Gastroesophageal sphincter (tissue), 3 donors: ENCODE measurements around the gene ALOXE3.

Source experiments
- POLR2AphosphoS5 ChIP-seq: sonication (generic); formaldehyde crosslinking; IDR thresholded peaks from one replicate; pipeline ENCODE4 v1.6.1; 2017; ENCODE audit warnings: antibody characterized with exemption
- TF ChIP-seq, protein P1 (sequence below), 4 experiments: fragments of 200-600 bp in 2 of 4; fragments of 450-650 bp in 2 of 4; sonication (generic) in 1 of 4; IDR thresholded peaks; one replicate each; pipeline ENCODE4 v1.5.1; 2017 to 2019; ENCODE audit warnings: antibody characterized with exemption in 4 of 4, mild to moderate bottlenecking in 2 of 4, moderate library complexity in 2 of 4

- peak; percentile 35 for TF ChIP-seq POLR2AphosphoS5
- TF ChIP-seq, protein P1, sequence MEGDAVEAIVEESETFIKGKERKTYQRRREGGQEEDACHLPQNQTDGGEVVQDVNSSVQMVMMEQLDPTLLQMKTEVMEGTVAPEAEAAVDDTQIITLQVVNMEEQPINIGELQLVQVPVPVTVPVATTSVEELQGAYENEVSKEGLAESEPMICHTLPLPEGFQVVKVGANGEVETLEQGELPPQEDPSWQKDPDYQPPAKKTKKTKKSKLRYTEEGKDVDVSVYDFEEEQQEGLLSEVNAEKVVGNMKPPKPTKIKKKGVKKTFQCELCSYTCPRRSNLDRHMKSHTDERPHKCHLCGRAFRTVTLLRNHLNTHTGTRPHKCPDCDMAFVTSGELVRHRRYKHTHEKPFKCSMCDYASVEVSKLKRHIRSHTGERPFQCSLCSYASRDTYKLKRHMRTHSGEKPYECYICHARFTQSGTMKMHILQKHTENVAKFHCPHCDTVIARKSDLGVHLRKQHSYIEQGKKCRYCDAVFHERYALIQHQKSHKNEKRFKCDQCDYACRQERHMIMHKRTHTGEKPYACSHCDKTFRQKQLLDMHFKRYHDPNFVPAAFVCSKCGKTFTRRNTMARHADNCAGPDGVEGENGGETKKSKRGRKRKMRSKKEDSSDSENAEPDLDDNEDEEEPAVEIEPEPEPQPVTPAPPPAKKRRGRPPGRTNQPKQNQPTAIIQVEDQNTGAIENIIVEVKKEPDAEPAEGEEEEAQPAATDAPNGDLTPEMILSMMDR (IDR thresholded peaks at IDR 0.05): no peak
Observed at GRCh38 chr17:8150194-8151119, 32.1 kb upstream of the ALOXE3 start.
